IMR-90 (cell line): Measurements from ENCODE around the gene FAAH2. TPM values are rescaled to one million over a fixed set of nuclear protein-coding genes. Genes with fewer than 3 reads are reported as not detected.

Experiments used
- ATAC-seq: fragments of 200-7000 bp; cut with Tn5 transposase; 2 replicates; pipeline ENCODE4 v1.9.1; 2020; ENCODE audit warnings: low read depth, mild to moderate bottlenecking, moderate library complexity
- BruUV-seq: library from RNA; stranded (reverse); fragments of 400-500 nt; replicated peaks from 2 replicates; lab custom pipeline; 2021; lab: Mats Ljungman, UMichigan
- CTCF ChIA-PET: fragments of 300-600 bp; formaldehyde crosslinking; extraction: SDS; loops from one replicate; lab custom pipeline; 2021; ENCODE audit warnings: antibody characterized with exemption; lab: Yijun Ruan, JAX
- POLR2A ChIA-PET: fragments of 300-600 bp; sonication (Branson Sonifier 250); formaldehyde crosslinking; loops from one replicate; lab custom pipeline; 2022; ENCODE audit warnings: antibody characterized with exemption; ENCODE audit not compliant: unreplicated experiment; lab: Charles Lee
- DNase-seq: peaks from one replicate; pipeline ENCODE4 v3.0.0; 2013
- H2AFZ ChIP-seq: replicated peaks from 2 replicates; pipeline ENCODE3; 2013; ENCODE audit warnings: low read length, mild to moderate bottlenecking; ENCODE audit not compliant: poor library complexity
- H2AK5ac ChIP-seq: 2 replicates; pipeline ENCODE4 v1.6.1; 2013; ENCODE audit warnings: low read depth, low read length, inconsistent platforms
- H2AK9ac ChIP-seq: replicated peaks from 2 replicates; pipeline ENCODE3; 2013; ENCODE audit warnings: mild to moderate bottlenecking, low read depth, low read length, moderate library complexity; ENCODE audit not compliant: poor library complexity
- H2BK120ac ChIP-seq: 2 replicates; pipeline ENCODE4 v1.6.1; 2013; ENCODE audit warnings: low read depth, low read length, inconsistent platforms
- H2BK15ac ChIP-seq: 3 replicates; pipeline ENCODE4 v1.6.1; 2013; ENCODE audit warnings: low read depth, low read length, inconsistent platforms
- H2BK20ac ChIP-seq: 2 replicates; pipeline ENCODE4 v1.6.1; 2013; ENCODE audit warnings: low read depth, mild to moderate bottlenecking, inconsistent platforms, low read length, moderate library complexity
- H2BK5ac ChIP-seq: 2 replicates; pipeline ENCODE4 v1.6.1; 2013; ENCODE audit warnings: mild to moderate bottlenecking, low read depth, low read length, inconsistent platforms; ENCODE audit not compliant: poor library complexity, severe bottlenecking
- H3K14ac ChIP-seq: replicated peaks from 2 replicates; pipeline ENCODE4 v1.6.1; 2013; ENCODE audit warnings: low read depth, low read length, inconsistent platforms
- H3K18ac ChIP-seq: 2 replicates; pipeline ENCODE4 v1.6.1; 2013; ENCODE audit warnings: low read depth, low read length, control low read depth
- H3K23ac ChIP-seq: 2 replicates; pipeline ENCODE4 v1.6.1; 2013; ENCODE audit warnings: low read depth, low read length, inconsistent platforms
- H3K27ac ChIP-seq: 2 replicates; pipeline ENCODE4 v1.5.1; 2013; ENCODE audit warnings: mild to moderate bottlenecking, control low read depth, low read length; ENCODE audit not compliant: insufficient read depth
- H3K27me3 ChIP-seq: 2 replicates; pipeline ENCODE4 v1.6.1; 2013; ENCODE audit warnings: low read length; ENCODE audit not compliant: control insufficient read depth, insufficient read depth
- H3K36me3 ChIP-seq: 2 replicates; pipeline ENCODE4 v1.6.1; 2013; ENCODE audit warnings: low read length, mixed read lengths; ENCODE audit not compliant: control insufficient read depth, insufficient read depth
- H3K4ac ChIP-seq: 2 replicates; pipeline ENCODE4 v1.6.1; 2013; ENCODE audit warnings: low read depth, low read length, inconsistent platforms
- H3K4me1 ChIP-seq: 2 replicates; pipeline ENCODE4 v1.6.1; 2013; ENCODE audit warnings: low read length, mixed read lengths; ENCODE audit not compliant: control insufficient read depth, insufficient read depth
- H3K4me2 ChIP-seq: 2 replicates; pipeline ENCODE4 v1.6.1; 2013; ENCODE audit warnings: low read depth, mild to moderate bottlenecking, control low read depth, low read length, moderate library complexity
- H3K4me3 ChIP-seq: 2 replicates; pipeline ENCODE4 v1.5.1; 2013; ENCODE audit warnings: low read depth, mild to moderate bottlenecking, control low read depth, low read length, moderate library complexity; ENCODE audit not compliant: insufficient read depth
- H3K56ac ChIP-seq: 2 replicates; pipeline ENCODE4 v1.6.1; 2013; ENCODE audit warnings: low read length, inconsistent platforms; ENCODE audit not compliant: insufficient read depth; ENCODE audit errors: extremely low read depth
- H3K79me1 ChIP-seq, 2 experiments: 2 replicates each; pipeline ENCODE4 v1.6.1; 2013; ENCODE audit warnings: low read length in 2 of 2, inconsistent platforms in 1 of 2, low read depth in 1 of 2
- H3K9ac ChIP-seq: 2 replicates; pipeline ENCODE4 v1.6.1; 2013; ENCODE audit warnings: low read depth, low read length, control low read depth
- H3K9me1 ChIP-seq: 2 replicates; pipeline ENCODE4 v1.6.1; 2013; ENCODE audit warnings: low read length, inconsistent platforms; ENCODE audit not compliant: insufficient read depth
- H3K9me3 ChIP-seq: 2 replicates; pipeline ENCODE4 v1.6.1; 2013; ENCODE audit warnings: low read length; ENCODE audit not compliant: control insufficient read depth, insufficient read depth
- H4K20me1 ChIP-seq: 2 replicates; pipeline ENCODE4 v1.6.1; 2013; ENCODE audit warnings: low read length, inconsistent platforms; ENCODE audit not compliant: insufficient read depth
- H4K5ac ChIP-seq: 2 replicates; pipeline ENCODE4 v1.6.1; 2013; ENCODE audit warnings: mild to moderate bottlenecking, low read depth, low read length, control low read depth
- H4K8ac ChIP-seq, 2 experiments: 2 replicates each; pipeline ENCODE4 v1.6.1; 2013; ENCODE audit warnings: low read depth in 2 of 2, low read length in 2 of 2, control low read depth in 1 of 2, inconsistent platforms in 1 of 2
- H4K91ac ChIP-seq: 2 replicates; pipeline ENCODE4 v1.6.1; 2013; ENCODE audit warnings: low read depth, low read length, inconsistent platforms; ENCODE audit not compliant: insufficient read depth
- ELK1 ChIP-seq: fragments of 150-350 bp; IDR thresholded peaks from 2 replicates; pipeline ENCODE4 v1.6.1; 2016; ENCODE audit warnings: low read depth, mild to moderate bottlenecking, low read length, moderate library complexity, borderline replicate concordance
- MAFK ChIP-seq: IDR thresholded peaks from 2 replicates; pipeline ENCODE4 v1.6.1; 2012; ENCODE audit warnings: low read depth, low read length, improper control_type of control experiment
- MXI1 ChIP-seq: IDR thresholded peaks from 2 replicates; pipeline ENCODE4 v1.6.1; 2012; ENCODE audit warnings: low read depth, mild to moderate bottlenecking, low read length, moderate library complexity, borderline replicate concordance
- POLR2A ChIP-seq: IDR thresholded peaks from 2 replicates; pipeline ENCODE4 v1.6.1; 2012; ENCODE audit warnings: mild to moderate bottlenecking, low read depth, low read length
- RCOR1 ChIP-seq: IDR thresholded peaks from 2 replicates; pipeline ENCODE4 v1.6.1; 2012; ENCODE audit warnings: mild to moderate bottlenecking, low read length, improper control_type of control experiment; ENCODE audit not compliant: insufficient replicate concordance
- SMC3 ChIP-seq: fragments of 150-350 bp; IDR thresholded peaks from 2 replicates; pipeline ENCODE4 v1.6.1; 2016; ENCODE audit warnings: low read depth, mild to moderate bottlenecking, antibody characterized with exemption, low read length, moderate library complexity
- WGBS, 2 experiments: methylation state at CpG; one replicate each; pipeline versions ENCODE4 v1.1.5 to v1.1.7; 2013; ENCODE audit warnings: missing lambda C conversion rate in 2 of 2; ENCODE audit not compliant: insufficient read length in 1 of 2; ENCODE audit errors: extremely low coverage in 2 of 2; 5-methylcytosine and 5-hydroxymethylcytosine counted together
- dilution Hi-C: fragments of 300-500 bp; cut with HindIII; formaldehyde crosslinking; loops from one replicate; pipeline ENCODE4 v1.14.3; 2018; ENCODE audit warnings: low sequenced_read_pairs; ENCODE audit not compliant: unreplicated experiment
- in situ Hi-C: fragments of 300-500 bp; cut with MboI; formaldehyde crosslinking; loops from 3 replicates; pipeline ENCODE4 v1.14.3; 2019; ENCODE audit warnings: low sequenced_read_pairs, inconsistent platforms, mixed read lengths
- intact Hi-C: fragments of 100-400 bp; cut with micrococcal nuclease; formaldehyde crosslinking; loops from 2 replicates; pipeline ENCODE4 v1.10.0; 2022
- polyA plus RNA-seq, 3 experiments: library from polyadenylated mRNA; depleted of rRNA; stranded (reverse); fragments of >200 nt; gene quantifications; 2 replicates each; pipeline ENCODE4 v1.2.3, GENCODE V29; 2012; ENCODE audit warnings: low replicate concordance in 1 of 3
- total RNA-seq: library from RNA; depleted of rRNA; stranded (reverse); fragments of >200 nt; gene quantifications from 2 replicates; pipeline ENCODE4 v1.2.3, GENCODE V29; 2012
- TF ChIP-seq, protein P1 (sequence below): conservative IDR thresholded peaks from 2 replicates; pipeline ENCODE4 v1.5.1; 2012; ENCODE audit warnings: mild to moderate bottlenecking, low read depth, low read length, improper control_type of control experiment

FAAH2 gene
- total and polyA plus RNA-seq, 2 of the 4 experiments (the other 2 are of a cell fraction): not detected

- intact Hi-C loops: no loop called here
- Histone ChIP-seq H2BK15ac (no peak overlapping the region), H3K23ac (no peak overlapping the region), H3K79me1 (no peaks in the 10 kb centered on the region), H3K27me3 (no peaks in the 10 kb centered on the region), H3K4me2 (no peak overlapping the region), H2BK120ac (no peak overlapping the region), H2AK5ac (no peak overlapping the region), H2AFZ (no peak overlapping the region), H3K18ac (no peak overlapping the region), H3K4ac (no peak overlapping the region), H4K5ac (no peak overlapping the region), H2BK5ac (no peak overlapping the region), H3K36me3 (no peaks in the 10 kb centered on the region), H3K27ac (no peak overlapping the region), H4K8ac (no peak overlapping the region), H3K14ac (no peak overlapping the region), H2AK9ac (no peak overlapping the region), H3K9me1 (no peaks in the 10 kb centered on the region), H3K4me3 (no peak overlapping the region), H4K20me1 (no peaks in the 10 kb centered on the region), H3K9me3 (peaks cover 11% of the 10 kb centered on the region; the same call in 1 of the 2 replicates), H4K91ac (no peak overlapping the region), H3K56ac (no peak overlapping the region), H3K9ac (no peak overlapping the region), H3K4me1 (no peaks in the 10 kb centered on the region), H2BK20ac (no peak overlapping the region)
- TF ChIP-seq POLR2A: no peak
- TF ChIP-seq MAFK: no peak
- no peak for TF ChIP-seq SMC3
- TF ChIP-seq, protein P1, sequence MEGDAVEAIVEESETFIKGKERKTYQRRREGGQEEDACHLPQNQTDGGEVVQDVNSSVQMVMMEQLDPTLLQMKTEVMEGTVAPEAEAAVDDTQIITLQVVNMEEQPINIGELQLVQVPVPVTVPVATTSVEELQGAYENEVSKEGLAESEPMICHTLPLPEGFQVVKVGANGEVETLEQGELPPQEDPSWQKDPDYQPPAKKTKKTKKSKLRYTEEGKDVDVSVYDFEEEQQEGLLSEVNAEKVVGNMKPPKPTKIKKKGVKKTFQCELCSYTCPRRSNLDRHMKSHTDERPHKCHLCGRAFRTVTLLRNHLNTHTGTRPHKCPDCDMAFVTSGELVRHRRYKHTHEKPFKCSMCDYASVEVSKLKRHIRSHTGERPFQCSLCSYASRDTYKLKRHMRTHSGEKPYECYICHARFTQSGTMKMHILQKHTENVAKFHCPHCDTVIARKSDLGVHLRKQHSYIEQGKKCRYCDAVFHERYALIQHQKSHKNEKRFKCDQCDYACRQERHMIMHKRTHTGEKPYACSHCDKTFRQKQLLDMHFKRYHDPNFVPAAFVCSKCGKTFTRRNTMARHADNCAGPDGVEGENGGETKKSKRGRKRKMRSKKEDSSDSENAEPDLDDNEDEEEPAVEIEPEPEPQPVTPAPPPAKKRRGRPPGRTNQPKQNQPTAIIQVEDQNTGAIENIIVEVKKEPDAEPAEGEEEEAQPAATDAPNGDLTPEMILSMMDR: no peak
- TF ChIP-seq MXI1: no peak
- no peak for TF ChIP-seq RCOR1
- TF ChIP-seq ELK1: no peak
- dilution Hi-C loops: no loop called here
- ATAC-seq: no peak
- BruUV-seq: no TSS peak
- in situ Hi-C loops: no loop called here
- ChIA-PET CTCF (no interaction called here), POLR2A (no interaction called here)
- no CpG with 5 or more reads among the region's 4 CpGs for WGBS, 2 experiments
- DNase-seq: no peak
These were observed 21.4 kb upstream of the FAAH2 start for GRCh38 chrX:57265126-57265525.
